GM18499 (cell line): ENCODE measurements around the gene MSH3.
A peak's percentile ranks its signal among the peaks of the same experiment; 100 is the strongest.
"Not testable (repeated sequence)": the region's sequence is repeated elsewhere in the genome, so short reads cannot be mapped to it uniquely, and the experiment has no call there.

Experiments used
- ATAC-seq: cut with Tn5 transposase; IDR thresholded peaks from one replicate; pipeline ENCODE4 v1.9.1; 2021; ENCODE audit warnings: moderate number of reproducible peaks; ENCODE audit not compliant: insufficient read depth, unreplicated experiment

Gene MSH3

DNA sequence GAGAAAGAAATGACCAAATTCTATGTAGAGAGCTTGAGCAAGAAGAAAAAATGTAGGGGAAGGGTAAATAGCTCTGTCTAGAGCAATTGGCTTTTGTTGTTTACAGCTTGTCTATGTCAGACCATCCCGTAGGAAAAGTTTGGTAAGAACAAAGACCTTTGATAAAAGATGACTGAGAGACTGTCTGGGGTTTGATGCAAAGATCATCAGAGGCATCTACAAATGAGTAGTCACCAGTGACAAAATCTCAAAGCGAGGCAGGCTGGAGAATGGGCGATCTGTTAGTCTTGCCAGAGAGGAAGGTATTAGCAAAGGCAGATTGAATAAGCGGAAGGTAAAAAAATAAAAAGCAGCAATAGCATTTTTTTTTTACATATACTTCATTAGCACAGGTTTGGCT, 180.7 kb downstream of the MSH3 start:
- ATAC-seq: no peak

- ATAC-seq: peak; percentile 87
These were observed 183.2 kb downstream of the MSH3 start for GRCh38 chr5:80837679-80838078.

DNA sequence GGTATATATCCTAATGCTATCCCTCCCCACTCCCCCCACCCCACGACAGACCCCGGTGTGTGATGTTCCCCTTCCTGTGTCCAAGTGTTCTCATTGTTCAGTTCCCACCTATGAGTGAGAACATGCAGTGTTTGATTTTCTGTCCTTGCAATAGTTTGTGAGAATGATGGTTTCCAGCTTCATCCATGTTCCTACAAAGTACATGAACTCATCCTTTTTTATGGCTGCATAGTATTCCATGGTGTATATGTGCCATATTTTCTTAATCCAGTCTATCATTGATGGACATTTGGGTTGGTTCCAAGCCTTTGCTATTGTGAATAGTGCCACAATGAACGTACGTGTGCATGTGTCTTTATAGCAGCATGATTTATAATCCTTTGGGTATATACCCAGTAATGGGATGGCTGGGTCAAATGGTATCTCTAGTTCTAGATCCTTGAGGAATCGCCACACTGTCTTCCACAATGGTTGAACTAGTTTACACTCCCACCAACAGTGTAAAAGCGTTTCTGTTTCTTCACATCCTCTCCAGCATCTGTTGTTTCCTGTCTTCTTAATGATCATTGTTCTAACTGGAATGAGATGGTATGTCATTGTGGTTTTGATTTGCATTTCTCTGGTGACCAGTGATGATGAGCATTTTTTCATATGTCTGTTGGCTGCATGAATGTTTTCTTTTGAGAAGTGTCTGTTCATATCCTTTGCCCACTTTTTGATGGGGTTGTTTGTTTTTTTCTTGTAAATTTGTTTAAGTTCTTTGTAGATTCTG, 186.8 kb downstream of the MSH3 start:
- ATAC-seq: not testable (repeated sequence)

DNA sequence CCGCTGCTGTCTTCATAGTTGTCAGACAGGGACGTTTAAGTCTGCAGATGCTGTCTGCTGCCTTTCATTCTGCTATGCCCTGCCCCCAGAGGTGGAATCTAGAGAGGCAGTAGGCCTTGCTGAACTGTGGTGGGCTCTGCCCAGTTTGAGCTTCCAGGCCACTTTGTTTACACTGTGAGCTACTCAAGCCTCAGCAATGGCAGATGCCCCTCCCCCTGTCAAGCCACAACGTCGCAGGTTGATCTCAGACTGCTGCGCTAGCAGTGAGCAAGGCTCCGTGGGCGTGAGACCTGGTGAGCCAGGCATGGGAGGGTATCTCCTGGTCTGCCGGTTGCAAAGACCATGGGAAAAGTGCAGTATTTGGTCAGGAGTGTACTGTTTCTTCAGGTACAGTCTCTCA, 192.0 kb downstream of the MSH3 start:
- ATAC-seq: not testable (repeated sequence)

DNA sequence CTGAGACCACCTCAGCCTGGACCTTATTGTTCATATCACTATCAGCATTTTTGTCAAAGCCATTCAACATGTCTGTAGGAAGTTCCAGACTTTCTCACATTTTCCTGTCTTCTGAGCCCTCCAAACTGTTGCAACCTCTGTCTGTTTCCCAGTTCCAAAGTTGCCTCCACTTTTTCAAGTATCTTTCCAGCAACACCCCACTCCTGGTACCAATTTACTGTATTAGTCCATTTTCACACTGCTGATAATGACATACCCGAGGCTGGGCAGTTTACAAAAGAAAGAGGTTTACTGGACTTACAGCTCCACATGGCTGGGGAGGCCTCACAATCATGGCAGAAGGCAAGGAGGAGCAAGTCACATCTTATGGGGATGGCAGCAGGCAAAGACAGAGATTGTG, 195.7 kb downstream of the MSH3 start:
- ATAC-seq: not testable (repeated sequence)

GRCh38 chr5:80852331-80853245, 198.1 kb downstream of the MSH3 start:
- no peak for ATAC-seq

GRCh38 chr5:80853413-80853812, 199.0 kb downstream of the MSH3 start:
- ATAC-seq: no peak

DNA sequence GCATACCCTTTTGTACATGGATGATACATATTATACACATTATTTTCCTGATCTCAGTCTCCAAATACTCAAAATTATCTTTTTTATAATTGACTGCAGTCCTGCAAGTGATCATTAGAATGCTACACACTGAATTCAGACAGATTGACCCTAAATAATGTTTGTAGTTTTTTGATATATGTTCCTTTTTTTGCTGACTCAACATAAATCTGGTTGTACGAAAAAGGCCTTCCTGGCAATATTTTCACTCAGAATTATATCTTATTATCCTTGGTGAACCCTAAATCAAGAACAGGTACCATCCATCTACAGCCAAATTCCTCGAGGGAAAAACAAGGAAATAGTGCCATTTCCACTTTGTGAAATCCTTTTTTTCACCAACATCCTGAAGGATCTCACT, 200.1 kb downstream of the MSH3 start:
- no peak for ATAC-seq

- no peak for ATAC-seq
These were observed 206.6 kb downstream of the MSH3 start for GRCh38 chr5:80860924-80861613.

GRCh38 chr5:80863708-80864107, 209.3 kb downstream of the MSH3 start:
- no peak for ATAC-seq

GRCh38 chr5:80864109-80864508, 209.7 kb downstream of the MSH3 start:
- ATAC-seq: no peak

- peak; percentile 57 for ATAC-seq
These were observed 210.4 kb downstream of the MSH3 start for GRCh38 chr5:80864706-80865435.

GRCh38 chr5:80865551-80865950, 211.1 kb downstream of the MSH3 start:
- no peak for ATAC-seq

DNA sequence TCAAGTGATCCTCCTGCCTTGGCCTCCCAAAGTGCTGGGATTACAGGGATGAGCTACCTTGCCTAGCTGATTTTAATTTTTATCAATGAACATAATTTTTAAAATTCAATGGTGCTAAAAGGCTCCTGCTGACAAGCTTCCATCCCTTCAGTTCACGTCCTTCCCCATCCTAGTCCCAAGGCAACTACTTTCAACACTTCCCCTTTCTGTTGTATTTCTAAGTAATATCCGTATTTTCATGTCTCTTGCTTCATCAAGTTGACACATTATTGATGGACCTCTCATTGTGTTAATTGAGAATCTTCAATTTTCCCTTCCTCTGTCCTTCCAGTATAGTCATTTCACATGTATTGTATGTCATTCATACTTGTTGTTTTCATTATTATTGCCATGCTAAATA, 211.9 kb downstream of the MSH3 start:
- no peak for ATAC-seq

GRCh38 chr5:80867233-80867632, 212.8 kb downstream of the MSH3 start:
- no peak for ATAC-seq

- ATAC-seq: no peak
These were observed 216.0 kb downstream of the MSH3 start for GRCh38 chr5:80870442-80870841.

- ATAC-seq: no peak
These were observed 217.1 kb downstream of the MSH3 start for GRCh38 chr5:80871541-80871961.

- no peak for ATAC-seq
These were observed 219.7 kb downstream of the MSH3 start for GRCh38 chr5:80874162-80874561.

- no peak for ATAC-seq
These were observed 223.1 kb downstream of the MSH3 start for GRCh38 chr5:80877592-80877991.

- no peak for ATAC-seq
These were observed 227.3 kb downstream of the MSH3 start for GRCh38 chr5:80881726-80882125.
